Measurements from ENCODE around the gene KCNMA1. TPM values are rescaled to one million over a fixed set of nuclear protein-coding genes. Genes with fewer than 3 reads are reported as not detected.

The KCNMA1 gene
- total RNA-seq, 1 donor from 2014 or later, result 0.51 TPM

DNA sequence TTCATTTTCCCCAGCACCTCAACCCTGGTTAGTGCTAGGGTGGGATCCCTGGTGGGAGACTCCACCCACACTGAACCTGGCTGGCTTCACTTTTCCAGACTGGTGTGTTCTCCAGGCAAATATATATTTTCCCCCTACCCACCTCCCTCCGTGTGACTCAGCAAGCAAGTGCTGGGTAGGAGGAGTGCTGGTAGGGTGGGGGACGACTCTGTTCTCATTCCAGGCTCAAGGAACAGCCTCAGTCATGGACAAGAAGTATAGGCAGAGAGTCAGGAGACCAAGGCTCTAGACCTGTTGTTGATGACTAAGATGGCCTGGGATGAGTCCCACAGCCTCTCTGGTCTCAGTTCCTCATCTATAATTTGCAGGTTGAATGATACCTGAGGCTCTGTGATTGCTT is 328.1 kb downstream of the KCNMA1 start:
- DNase-seq (ENCODE audit: low read depth in 2 of 2), result no peak

DNA sequence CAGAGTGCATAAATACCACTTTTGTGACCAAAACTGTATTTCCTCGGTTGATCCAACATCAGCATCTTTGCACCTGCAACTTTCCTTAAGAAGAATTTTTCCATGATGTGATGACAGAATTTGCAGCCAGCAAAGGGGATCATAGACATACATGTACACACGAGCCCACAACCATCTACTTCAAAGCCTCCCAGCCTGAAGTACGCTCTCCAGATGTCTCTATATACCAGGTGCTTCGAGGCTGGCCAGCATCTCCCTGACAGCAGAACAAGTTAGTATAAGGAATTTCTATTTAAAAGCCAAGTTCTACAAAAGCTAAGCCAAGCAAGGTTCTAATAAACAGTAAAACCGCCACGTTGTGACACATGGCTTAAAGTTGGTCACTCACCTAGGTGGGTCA is 328.5 kb downstream of the KCNMA1 start:
- DNase-seq (ENCODE audit: low read depth in 2 of 2), result no peak

DNA sequence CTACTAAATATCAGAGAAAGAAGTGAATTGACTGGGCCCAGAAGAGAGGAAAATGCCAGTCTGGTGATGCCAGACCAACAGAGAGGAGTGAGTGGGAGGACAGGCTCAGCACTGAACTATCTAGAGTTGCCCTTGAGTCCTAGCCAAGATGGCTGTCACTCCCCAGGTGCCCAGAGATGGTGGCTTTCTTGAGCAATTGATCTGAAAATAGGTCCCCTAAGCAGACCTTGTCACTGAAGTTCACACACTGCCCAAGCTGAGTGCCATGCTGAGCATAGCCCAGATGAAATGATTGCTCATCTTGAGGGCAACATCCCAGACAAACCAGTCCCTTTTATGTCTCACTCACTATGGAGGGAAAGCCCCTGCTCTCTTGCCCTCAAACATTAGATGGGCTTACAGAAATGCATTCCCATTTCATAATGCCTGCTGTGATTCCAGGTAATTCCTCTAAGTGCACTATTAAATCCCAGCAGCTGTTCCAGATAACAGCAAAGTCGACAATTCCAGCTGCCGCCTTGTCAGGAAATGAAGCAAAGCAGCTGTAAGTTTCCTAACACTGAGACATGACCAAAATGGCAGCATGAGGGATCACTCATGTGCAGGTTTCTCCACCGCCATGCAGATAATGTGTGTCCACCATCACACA is 329.4 kb downstream of the KCNMA1 start:
- DNase-seq (ENCODE audit: low read depth in 2 of 2), result no peak

DNA sequence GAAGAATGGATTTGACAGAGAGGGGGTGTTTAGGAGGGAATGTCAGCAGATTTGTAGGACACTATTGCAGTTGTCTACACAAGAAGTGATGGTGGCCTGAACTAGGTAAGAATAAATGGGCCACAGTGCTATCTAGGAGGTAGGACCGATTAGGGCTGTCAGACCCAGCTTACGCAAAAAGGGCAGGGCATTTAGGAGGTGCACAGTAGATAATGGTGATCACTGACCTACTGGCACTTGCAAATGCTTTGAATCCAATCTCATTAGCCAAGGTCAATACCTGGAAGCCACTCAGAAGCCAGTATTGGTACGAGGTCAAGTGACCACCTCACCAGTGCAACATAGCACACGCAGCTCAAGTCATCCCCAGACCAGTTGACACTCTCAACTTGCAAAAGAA is 330.9 kb downstream of the KCNMA1 start:
- DNase-seq (ENCODE audit: low read depth in 2 of 2), result no peak

DNA sequence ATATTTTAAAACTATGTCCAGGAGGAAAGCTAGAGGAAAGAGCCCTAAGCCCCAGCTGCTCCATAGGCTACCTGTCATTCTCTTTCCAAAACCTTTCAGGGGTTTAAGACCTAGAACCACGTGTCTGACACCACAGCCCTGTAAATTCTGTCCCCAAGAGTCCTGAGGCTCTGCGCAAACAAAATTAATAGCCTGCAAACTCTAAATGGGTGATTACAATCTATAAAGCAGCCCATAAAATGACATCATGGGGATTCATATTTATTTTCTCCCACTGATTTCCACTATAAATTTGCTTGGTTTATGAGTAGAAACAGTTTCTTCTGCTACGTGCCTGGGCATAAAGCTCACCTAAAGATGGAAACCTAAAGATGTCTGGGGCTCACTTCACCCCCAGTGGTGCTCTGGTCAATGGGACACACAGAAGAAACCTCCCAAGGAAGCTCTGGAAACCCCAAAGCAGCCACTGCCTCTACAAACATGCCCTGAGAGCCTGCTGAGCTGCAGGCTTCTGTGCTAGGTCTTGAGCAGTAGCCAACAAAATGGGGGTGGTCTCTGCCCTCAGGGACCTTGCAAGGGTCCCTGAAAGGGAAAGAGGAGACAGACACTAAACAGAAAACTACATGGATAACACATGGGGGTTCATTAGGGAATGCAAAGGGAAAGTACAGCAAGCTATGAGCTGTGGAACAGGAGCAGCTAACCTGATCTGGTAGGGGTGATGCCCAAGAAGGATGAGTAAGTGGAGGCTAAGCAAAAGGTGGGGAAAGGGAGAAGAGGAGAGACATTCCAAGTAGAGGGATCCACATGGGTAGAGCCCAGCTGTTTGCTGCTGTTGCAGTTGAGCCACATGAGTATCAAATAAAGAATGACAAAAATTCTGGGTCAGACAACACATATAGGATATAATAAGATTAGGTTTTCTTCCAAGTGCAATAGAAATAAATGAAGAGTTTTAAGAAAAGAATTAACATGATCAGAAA is 331.7 kb downstream of the KCNMA1 start:
- no peak for DNase-seq (ENCODE audit: low read depth in 2 of 2)

DNA sequence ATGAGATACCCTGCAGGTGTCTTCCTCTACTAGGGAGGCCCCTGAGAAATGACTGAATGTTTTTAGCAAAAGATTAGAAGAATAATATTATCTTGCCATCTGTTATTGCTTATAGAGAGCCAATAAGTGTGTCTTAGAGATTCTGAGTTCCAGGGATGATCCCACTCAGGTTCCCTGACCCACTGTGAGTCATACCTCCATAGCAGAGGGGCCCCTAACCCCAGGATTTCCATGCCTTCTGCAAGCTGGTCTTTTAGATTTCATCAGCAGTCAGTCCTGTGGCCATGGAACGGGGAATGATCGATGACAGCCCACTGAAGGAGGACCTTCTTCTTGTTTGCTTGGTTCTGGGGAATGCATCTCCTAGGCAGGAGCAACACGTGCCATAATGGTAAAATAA is 333.4 kb downstream of the KCNMA1 start:
- DNase-seq (ENCODE audit: low read depth in 2 of 2), result no peak

DNA sequence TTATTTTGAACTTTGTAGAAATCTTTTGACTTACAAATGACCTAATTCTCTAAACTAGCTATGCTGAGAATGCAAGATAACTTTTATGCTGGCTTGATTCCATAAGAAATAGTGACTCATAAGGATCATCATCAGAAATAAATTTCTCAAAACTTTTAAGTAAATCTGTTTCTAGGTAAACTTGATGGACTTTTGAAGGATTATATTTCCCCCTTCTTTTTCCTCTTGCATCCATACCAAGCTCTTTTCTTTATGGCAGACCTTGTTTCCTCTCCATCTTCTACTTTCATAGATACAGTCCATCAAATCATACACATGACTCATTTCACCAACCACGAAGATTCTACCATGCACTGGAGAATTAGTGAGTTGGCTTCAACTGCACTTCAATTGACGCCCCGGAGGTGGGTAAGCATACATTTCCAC is 336.3 kb downstream of the KCNMA1 start:
- peak in 1 of 2 donors; percentile 8 for DNase-seq (ENCODE audit: low read depth in 2 of 2)

DNA sequence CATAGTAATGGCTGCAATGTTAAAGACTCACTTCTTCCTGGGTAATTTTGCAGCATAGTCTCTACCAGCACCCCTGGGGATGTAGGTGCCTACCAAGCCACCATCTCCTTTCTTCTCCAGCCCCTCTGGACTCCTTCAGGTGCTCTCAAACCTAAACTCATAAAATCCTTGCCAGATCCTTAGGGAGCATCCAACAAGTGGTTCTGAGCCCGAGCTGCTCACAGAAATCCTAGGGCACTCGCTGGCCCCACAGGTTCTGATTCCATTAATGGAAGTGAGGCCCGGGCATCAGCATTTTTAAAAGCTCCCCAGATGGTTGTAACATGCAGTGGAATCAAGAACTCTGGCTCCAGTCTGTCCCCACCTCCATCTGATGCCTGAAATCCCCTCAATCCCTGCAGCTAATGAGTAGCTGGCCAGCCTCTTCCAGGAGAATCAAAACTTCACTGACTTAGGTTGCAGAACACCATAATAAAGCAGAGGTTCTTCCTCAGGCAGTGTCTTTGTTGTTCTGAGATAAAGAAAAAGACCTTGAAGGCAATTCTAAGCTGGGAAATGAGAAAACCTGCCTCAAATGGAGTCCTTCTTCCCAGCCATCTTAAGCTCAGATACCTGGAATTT is 336.8 kb downstream of the KCNMA1 start:
- DNase-seq (ENCODE audit: low read depth in 2 of 2), result no peak

DNA sequence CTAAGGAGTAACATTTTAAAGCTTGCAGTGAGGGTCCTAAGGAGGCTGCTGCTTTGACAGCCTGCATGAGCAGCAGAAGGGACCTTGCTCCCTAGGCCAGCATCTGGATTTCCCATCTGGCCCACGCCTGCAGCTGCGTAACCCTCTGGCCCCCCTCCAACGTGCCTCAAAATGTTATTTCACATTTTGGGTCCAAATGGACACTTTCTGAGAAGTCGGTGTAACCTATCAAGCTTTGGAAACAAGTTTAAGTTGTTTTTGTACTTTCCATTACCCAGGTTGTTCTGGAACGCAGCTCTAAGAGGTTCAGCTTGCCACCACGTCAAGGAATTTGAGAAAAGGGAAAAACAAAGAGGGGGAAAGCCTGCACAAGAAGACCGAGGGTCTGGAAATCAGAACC is 338.3 kb downstream of the KCNMA1 start:
- DNase-seq (ENCODE audit: low read depth in 2 of 2), result no peak

DNA sequence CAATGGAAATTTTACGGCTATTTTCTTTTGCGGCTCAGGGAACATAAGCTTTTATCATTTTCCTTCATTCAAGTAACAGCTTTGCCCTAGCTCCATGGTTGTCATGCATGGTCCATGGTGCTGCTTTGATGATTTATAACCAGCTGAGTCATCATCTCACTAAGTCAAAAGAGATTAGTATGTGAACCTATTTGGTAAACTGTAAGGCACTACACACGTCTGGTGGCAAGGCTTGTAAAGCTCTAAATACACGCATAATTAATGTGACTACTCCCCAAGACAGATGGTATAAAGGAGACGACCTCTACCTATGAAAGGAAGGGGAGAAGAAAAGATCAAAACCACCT is 340.2 kb downstream of the KCNMA1 start:
- no peak for DNase-seq (ENCODE audit: low read depth in 2 of 2)

DNA sequence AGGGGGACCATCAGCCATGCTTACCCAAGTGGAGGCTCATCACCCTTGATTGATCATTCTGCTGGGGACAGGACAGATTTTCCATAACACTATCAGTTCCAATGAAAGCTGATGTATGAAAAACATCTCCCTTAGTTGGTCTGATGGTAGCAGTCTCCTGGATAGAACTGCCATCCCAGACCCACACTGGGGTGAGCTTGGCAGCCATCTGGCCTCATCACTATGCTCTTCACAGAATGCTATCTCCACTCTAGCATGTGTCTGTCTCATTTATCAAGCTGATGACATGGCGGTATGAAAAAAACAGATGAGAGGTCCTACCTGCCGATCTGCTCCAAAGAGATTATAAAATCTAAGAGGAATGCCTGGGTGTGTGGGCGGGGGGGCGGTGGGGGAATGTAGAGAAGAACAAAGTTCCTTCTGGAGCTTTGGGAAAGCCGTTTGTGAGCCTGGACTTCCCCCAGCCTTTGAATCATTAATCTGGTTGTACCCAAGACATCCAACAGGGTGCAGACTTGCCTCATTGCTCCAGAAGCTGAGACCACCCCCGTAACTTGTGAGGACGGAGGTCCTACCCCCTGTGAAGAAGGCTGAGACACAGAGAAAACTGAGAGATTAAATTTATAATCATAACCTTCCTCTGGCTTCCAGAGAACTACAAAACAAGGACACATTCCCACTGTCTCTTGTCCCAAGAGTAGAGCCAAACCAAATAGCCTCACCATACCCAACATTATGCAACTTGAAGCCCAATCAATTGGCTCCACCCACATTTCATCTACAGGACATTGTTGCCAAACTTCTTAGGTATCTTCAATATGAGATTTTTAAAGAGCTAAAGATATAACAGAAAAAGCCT is 340.8 kb downstream of the KCNMA1 start:
- no peak for DNase-seq (ENCODE audit: low read depth in 2 of 2)

DNA sequence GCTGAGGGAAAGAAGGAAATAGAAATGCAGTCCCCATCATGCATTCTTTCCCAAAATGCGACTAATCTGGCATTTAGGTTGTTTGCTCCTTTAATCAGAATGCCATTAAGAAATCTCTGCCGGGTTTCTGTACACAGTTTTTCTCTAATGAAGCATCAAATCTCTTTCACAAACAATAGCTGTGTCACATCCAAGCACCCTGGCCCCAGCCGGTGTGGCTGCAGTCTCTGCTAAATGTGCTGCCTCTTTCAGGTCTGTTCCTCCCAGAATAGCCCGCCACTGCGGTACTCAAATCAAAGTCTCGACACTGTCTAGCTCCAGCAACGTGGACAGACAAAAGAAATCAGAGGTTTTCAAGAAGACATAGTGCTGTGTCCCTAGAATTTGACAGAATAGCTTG is 343.8 kb downstream of the KCNMA1 start:
- no peak for DNase-seq (ENCODE audit: low read depth in 2 of 2)

DNA sequence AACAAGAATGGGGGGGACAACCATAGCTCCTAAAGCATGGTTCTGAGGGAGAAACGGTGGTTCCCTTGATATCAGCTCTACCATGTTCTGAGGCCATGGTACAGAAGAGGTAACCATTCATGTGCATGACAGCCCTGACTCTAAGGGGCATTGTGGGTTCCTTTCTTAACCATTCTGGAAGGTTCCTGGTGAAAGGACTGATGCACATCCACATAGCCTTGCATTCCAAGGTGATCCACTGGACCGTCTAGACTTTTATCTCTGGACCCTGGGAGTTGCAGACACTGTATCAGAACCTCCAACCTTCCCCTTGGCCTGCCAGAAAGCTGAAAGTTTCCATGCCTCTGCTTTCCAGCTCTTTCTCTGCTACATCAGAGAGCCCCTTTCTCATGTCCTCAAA is 344.3 kb downstream of the KCNMA1 start:
- DNase-seq (ENCODE audit: low read depth in 2 of 2), result no peak

DNA sequence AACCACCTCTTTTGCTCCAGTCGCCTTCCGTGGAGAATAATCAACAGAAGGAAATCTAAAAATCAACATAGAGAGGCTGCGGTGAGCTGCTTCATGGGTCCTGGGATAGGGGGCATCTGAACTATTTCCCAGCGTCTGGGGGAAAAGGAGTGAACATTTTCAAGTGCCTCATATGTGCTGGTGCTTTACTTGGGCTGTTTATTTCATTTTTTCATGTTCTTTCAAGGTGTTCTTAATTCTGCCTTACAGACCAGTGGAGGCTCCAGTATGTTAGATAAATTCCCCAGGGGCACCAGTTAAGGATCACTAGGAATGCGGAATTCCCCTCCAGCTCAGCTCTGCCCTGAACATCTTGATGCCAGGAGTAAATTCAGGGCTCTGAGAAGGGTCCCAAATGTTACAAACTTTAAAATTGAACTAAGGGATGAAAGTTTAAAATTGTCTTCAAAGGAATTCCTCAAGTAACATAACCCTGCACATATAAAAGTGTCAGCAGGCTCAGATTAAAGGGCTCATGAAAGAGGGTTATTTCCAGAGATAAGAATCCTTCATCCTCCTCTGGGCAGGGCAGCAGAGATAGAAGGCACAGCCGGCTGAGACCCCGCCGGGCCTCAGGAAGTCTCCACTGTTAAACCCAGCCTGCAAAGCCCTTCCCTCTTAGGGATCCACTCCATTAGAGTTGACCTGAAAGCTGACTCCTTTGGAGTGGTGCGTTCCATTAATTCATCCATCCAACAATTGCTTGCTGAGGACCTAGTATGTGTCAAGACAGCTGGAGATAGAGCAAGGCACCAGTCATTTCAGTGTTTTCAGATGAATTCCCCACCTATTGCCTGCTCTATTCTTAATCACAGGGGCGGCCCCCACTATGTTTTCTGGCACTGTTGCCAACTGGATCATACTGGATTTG is 345.8 kb downstream of the KCNMA1 start:
- no peak for DNase-seq (ENCODE audit: low read depth in 2 of 2)

DNA sequence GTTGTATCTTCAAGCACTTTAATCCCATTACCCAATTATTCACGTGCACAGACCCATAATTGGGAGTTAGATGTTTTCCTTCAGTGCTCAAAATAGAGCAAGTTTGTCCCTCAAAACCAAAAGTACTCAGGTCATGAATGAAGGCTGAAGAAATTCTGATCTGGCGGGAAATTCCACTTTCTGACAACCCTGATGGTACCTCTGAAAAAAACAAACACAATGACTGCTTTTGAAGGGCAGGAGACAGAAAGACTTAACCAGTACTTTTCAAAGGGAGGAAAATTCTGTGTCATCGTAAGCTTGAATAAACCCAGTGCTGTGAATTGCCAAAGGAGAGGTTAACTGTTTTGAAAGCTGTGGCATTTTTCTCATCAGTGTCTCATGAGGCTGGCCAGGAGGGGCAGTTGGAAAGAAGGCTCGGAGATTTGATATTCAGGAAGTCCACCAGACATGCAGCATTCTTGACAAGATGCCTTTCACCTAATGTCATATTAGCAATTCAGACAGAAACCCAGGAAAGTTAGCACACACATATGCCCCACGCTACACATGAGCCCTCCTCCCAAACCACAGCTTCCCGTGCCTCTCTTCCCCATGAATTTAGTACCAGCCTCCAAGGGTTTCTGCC is 347.0 kb downstream of the KCNMA1 start:
- peak in 1 of 2 donors; percentile 13 for DNase-seq (ENCODE audit: low read depth in 2 of 2)

DNA sequence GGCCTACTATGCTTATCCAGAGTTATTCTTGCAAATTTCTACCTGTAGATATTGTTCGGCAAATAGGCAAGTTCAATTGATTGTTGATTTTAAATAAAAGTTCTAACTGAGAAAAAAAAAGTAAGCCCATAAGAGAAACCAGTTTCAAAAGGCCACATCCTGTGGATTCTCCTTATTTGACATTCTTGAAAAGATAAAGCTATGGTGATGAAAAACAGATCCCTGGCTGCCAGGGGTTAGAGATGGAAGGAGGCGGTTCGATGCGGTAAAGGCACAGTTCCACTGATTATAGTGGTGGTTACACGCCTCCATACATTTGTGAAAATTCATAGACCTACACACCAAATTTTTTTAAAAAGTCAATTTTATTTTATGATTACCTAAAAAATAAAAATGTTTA is 347.8 kb downstream of the KCNMA1 start:
- no peak for DNase-seq (ENCODE audit: low read depth in 2 of 2)

DNA sequence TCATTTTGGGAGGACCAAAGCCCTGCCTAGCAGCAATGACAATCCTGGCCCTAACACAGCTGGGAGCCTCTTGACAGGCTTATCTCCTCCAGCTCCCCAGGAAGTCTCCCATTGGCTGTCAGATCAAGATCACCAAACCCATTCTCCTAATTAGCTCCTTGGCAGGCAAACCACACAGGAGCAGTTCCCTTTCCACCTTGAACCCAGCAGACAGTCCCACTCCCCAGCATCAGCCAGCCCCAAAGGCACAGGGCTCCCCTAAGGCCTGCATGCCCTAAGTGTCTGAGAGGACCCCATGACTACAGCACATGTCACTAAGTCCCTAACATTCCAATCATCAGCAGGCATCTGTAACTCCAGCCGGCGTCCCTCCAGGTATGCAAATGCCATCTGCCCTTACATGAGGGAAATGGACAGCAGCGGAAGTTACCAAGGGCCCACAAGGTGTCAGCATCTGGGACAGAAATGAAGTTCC is 348.5 kb downstream of the KCNMA1 start:
- DNase-seq (ENCODE audit: low read depth in 2 of 2), result no peak

DNA sequence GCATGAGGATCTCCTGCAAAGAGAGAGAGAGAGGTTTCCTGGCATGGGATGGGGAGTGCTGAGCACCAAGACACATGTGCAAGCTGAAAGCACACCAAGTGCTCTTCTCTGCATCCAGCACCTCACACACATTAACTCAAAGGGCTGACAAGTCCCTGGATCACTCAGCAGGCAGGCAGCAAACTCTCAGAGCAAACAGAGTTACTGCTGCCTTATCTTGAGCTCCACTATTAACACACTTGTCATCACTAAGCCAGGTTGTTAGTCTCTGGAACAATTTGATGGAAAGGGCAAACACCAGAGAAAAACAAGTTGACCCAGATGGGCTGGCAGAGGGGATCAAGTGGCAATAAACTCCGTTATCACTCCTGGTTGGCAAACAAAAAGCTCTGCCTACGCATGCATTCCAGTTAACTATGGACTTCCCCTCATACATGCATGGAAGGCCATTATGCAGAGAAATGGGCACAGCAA is 349.9 kb downstream of the KCNMA1 start:
- no peak for DNase-seq (ENCODE audit: low read depth in 2 of 2)

Data from dermis microvascular lymphatic vessel endothelial cell (primary cell).